HL-60/S4 treated with retinoic acid at 250 ng/mL for 4 days and 3 days (cell line): ENCODE data around the gene ZNF718.
"Not testable (repeated sequence)": the region's sequence is repeated elsewhere in the genome, so short reads cannot be mapped to it uniquely, and the experiment has no call there.

Source experiments
- in situ Hi-C: fragments of 300-500 bp; cut with MboI; formaldehyde crosslinking; loops from 2 replicates; pipeline ENCODE4 v1.7.0; 2022; ENCODE audit warnings: low sequenced_read_pairs

ZNF718 gene

DNA sequence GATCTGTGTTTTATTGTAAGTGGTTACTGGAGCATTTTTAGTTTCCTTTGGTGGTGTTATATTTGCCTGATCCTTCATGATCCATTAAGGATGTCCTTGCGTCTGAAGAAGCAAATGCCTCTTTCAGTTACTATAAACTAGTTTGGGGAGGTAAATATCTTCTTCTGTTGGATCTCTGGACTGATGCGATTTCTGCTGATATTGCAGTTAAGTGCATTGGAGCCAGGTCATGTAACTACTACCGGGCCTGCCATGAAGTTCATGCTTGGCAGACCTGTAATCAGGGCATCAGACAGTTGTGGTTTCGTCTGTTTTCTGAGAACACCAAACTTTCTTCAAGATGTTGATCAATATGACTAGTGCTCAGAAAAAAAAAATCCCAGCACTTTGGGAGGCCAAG, 22.9 kb downstream of the ZNF718 start:
- in situ Hi-C loops = no loop called here

DNA sequence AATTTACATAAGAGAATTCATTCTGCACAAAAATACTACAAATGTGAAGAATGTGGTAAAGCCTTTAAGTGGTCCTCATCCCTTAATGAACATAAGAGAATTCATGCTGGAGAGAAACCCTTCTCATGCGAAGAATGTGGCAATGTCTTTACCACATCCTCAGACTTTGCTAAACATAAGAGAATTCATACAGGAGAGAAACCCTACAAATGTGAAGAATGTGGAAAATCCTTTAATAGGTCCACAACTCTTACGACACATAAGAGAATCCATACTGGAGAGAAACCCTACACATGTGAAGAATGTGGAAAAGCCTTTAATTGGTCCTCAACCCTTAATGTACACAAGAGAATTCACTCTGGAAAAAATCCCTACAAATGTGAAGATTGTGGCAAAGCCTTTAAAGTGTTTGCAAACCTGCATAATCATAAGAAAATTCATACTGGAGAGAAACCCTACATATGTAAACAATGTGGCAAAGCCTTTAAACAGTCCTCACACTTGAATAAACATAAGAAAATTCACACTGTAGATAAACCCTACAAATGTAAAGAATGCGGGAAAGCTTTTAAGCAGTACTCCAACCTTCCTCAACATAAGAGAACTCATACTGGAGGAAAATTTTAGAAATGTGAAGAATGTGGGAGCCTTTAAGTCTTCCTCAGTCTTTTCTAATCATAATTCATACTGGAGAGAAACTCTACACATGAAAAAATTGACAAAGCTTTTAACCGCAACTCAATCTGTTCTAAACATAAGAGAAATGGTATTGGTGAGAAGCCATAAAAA, 37.4 kb downstream of the ZNF718 start:
- in situ Hi-C loops = no loop called here

DNA sequence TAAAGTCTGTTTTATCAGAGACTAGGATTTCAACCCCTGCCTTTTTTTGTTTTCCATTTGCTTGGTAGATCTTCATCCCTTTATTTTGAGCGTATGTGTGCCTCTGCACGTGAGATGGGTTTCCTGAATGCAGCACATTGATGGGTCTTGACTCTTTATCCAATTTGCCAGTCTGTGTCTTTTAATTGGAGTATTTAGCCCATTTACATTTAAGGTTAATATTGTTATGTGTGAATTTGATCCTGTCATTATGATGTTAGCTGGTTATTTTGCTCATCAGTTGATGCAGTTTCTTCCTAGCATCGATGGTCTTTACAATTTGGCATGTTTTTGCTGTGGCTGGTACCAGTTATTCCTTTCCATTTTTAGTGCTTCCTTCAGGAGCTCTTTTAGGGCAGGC, 45.3 kb downstream of the ZNF718 start:
- in situ Hi-C loops = not testable (repeated sequence)

DNA sequence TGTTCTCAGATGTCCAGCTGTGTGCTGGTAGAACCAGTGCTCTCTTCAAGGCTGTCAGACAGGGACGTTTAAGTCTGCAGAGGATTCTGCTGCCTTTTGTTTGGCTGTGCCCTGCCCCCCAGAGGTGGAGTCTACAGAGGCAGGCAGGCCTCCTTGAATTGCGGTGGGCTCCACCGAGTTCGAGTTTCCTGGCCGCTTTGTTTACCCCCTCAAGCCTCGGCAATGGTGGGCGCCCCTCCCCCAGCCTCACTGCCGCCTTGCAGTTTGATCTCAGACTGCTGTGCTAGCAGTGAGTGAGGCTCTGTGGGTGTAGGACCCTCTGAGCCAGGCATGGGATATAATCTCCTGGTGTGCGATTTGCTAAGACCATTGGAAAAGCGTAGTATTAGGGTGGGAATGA, 47.0 kb downstream of the ZNF718 start:
- in situ Hi-C loops = not testable (repeated sequence)

DNA sequence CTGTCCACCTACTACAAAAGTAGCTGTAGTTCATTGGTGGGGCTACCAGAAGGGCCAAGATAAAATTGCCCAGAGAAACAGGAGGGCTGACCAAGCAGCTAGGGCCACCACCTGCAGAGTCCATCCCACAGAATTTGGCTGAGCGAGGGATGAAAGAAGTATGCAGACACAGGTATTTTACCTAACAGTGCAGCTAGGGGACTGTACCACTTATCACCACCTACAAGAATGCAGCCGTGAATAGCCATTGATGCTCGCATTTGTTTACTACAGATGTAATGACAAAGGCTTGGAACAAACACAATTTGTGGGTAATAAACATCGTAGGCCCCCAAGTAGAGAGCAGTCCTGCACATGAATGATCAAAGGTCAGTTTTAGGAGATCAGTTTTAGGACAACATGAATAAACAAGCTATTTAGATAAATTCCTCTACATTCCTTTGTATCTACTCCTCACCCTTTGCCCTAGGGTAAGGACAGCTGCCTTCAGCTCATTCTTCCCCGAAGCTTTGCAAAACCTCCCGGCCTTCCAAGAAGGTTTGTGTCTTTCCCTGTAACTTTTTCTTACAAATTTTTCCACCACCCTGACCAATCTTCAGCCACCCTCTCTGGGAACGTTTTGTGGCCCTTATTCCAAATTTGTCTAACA, 49.5 kb downstream of the ZNF718 start:
- in situ Hi-C loops = no loop called here

DNA sequence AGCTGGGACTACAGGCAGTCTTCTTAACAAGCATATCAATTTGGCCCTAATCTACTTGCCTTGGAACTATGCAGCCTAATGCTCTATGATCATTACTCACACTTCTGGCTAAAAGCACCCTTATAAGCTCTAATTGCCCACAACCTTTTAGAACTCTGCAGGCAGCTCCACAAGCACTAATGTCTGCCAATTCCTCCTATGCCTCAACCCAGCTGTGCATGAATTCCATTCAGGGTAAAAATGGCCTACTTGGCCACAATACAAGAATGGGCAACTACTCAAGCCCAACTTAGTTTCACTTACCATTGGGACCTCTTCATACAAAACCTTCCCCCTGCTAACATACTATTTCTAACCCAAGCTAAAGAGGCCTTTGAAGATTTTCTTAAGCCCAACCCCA, 51.7 kb downstream of the ZNF718 start:
- in situ Hi-C loops = no loop called here

DNA sequence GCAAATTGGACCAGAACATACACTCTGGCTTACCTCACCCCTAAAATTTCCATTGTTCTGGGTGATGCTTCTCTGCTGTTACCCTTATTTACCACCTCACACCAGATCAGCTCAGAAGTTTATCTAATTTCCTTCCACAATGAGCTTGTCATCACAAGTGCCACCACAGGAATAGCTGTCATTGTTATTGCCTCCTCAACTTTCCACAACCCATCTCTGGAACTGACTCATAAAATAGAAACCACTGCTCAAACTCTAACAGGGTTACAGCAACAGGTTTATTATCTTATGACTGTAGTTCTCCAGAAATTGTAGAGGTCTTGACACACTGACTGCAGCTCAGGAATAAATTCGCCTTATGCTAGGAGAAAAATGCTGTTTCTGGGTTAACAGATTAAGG, 52.7 kb downstream of the ZNF718 start:
- in situ Hi-C loops = no loop called here

DNA sequence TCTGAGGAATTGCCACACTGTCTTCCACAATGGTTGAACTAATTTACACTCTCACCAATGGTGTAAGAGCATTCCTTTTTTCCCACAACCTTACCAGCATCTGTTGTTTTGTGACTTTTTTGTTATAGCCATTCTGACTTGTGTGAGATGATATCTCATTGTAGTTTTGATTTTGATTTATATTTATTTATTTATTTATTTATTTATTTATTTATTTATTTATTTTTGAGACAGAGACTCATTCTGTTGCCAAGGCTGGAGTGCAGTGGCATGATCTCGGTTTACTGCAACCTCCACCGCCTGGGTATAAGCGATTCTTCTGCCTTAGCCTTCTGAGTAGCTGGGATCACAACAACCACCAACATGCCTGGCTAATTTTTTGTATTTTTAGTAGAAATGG, 57.9 kb downstream of the ZNF718 start:
- in situ Hi-C loops = not testable (repeated sequence)

DNA sequence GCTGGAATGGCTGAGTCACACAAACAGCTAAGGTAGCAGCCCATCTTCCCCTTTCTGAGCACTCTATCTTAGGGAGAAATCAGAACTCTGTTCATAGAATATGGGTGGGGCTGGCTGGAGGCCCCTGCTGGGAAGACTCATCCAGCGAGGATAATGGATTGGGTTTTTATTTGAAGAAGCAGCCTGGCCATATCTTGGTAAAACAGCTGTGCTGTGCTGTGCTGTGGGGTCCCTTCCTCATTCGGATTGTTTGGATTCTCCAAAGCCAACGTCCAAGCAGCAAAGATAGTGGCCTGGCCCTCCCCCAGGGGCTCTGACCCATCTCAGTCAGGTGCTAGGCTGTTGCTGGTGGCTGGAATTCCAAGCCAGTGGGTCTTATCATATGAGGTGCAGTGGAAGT, 63.8 kb downstream of the ZNF718 start:
- in situ Hi-C loops = no loop called here

DNA sequence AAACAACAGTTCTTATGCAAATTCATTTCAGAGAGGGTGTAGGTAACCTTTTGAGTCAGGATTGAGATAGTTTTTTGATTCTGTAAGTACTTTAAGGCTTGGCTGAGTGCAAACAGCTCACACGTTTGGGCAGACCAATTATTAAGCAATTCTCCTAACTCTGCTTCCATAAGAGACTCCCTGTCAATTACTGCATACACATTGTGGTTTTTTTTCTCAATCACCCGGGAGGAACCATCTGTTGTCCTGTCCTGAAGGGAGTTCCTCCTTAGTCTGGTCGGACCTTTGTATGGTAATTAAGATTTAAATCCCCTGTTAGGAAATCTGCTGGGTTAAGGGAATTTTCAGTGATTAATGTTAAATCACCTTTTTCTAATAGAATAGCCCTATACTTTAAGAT, 70.9 kb downstream of the ZNF718 start:
- in situ Hi-C loops = not testable (repeated sequence)

DNA sequence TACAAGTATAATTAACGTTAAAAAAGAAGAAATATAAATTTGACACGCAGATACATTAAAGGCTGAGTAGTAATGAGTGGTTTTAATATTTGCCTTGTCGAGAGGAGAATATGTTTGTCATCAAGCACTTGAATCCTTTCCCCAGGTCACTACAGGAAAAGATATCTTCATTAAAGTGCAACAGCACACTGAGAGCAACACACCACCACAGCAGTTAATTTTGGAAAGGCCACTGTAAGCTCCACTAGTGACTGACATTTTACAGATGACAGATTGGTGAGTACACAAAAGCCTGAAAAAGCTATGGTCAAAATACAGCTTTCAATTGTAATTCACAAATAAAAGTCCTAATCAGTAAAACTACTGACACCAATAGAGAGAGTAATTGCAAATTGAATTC, 76.6 kb downstream of the ZNF718 start:
- in situ Hi-C loops = no loop called here

DNA sequence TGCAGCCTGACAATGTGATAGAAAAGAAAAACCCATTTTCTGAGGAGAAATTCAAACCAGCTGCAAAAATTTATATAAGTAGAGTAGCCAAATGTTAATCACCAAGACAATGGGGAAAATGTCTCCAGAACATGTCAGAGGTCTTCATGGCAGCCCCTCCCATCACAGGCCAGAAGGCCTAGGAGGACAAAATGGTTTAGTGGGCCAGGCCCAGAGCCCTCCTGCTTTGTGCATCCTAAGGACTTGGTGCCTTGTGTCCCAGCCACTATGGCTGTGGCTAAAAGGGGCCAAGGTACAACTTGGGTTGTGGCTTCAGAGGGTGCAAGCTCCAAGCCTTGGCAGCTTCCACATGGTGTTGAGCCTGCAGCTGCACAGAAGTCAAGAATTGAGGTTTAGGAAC, 78.5 kb downstream of the ZNF718 start:
- in situ Hi-C loops = not testable (repeated sequence)

DNA sequence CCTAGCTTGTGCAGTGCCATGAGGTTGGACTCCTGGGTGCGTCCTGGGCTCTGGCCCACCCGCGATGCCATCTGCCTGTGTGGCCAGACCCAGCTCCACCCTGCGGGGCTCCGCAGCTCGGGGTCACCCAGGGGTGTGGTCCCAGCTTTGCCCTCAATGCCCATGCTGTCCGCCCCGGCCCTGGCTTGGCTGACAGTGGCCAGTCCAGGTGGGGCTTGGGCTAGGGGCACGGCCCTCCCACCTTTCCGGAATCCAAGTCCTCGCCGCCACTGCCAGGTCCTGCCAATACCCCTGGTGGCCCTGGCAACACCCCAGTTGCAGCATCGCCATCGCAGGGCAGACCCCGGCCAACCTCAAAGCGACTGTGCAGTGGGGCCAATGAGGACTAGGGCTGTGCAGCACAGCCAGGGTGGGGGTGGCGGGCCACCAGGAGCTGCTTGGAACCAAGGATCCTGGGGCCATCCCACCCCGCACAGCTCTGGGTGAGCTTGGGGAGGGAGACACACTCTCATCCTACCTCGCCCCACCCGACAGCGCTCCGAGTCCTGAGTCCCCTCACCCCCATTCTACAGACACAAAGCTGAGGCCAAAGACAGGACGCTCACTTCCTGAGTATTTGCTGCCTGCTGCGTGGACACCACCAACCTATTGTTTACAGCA, 80.9 kb downstream of the ZNF718 start:
- in situ Hi-C loops = no loop called here

DNA sequence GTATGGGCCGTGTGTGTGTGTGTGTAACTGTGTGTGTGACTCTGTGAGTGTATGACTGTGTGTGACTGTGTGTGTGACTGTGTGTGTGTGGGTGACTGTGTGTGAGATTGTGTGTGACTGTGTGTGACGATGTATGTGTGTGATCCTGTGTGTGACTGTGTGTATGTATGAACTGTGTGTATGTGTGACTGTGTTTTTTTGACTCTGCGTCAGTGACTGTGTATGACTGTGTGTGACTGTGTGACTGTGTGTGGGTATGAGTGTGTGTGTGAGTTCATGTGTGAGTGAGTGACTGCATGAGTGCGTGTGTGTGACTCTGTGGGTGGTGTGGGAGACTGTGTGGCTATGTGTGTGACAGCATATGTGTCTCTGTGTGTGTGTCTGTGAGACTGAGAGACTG, 81.8 kb downstream of the ZNF718 start:
- in situ Hi-C loops = no loop called here

DNA sequence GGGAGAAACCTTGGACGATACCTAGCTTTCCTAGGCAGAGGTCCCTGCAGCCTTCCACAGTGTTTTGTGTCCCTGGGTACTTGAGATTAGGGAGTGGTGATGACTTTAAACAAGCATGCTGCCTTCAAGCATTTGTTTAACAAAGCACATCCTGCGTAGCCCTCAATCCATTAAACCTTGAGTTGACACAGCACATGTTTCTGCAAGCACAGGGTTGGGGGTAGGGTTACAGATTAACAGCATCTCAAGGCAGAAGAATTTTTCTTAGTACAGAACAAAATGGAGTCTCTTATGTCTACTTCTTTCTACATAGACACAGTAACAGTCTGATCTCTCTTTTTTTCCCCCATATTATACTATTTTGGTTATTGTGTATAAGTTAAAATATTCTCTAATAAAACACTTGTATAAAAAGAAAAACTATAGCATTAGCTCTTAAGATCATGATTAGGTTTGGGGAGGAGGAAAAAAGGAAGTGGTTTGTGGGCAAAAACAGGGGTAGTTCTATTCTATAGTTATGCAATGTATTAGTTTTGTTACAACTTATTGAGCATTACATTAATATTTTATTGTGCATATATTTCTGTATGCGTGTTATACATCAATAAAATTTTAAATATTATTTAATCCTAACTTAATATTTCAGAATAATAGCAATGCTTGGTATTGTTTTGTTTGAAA, 84.3 kb downstream of the ZNF718 start:
- in situ Hi-C loops = not testable (repeated sequence)

DNA sequence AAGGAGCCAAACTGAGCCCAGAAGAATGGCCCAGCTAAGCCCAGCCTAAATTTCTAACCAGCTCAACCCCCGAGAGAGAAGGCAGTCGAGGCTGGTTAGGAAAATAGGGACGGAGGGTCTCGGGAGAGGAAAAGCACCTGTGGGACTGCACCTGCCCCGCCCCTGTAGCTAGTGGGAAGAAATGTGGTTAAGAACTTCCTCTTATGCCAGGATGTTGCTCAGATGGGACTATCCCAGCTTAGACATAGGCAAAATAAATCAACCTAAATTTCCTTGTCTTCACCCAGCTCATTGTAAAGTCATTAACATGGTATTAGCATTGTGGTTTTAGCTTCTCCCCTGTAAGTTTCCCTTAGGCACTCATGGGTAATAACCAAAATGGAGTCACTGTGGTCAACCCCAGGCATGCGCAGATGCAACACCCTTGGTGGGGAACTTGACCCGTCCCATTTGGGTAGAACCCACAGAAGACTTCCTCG, 86.8 kb downstream of the ZNF718 start:
- in situ Hi-C loops = no loop called here

DNA sequence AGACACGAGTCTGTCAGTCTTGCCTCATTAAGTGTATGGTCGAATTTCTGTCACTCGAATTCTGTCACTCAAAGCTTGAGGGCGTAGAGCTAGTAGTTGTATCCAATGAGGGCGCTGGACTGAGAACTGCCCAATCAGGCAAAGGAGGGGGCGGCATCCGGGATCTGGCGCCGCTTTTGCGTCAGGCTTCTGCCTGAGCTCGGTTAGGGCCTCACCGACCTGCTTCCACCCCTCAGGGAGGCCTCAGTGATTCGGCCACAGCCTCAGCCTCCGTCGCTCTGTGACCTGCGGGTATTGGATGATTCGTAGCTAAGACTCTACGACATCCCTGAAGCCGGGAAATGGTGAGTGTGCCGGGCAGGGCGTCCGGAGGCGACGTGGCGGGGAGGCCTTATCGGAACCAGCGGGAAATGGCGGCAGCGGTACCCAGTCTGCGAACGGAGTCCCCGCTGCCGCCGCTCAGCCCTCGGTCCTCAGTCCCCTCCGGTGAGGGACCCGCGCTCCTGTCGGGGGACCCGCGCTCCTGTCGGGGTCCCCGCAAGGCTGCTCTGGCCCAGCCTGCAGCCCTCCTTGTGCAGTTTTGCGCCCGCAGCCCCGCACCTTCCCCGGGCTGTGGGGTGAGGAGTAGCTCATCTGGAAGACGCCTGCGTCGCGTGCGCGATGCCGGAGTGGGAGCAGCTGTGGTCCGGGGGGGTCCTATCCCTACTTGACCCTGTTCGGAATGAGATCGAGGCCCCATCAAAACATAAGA, 88.3 kb downstream of the ZNF718 start:
- in situ Hi-C loops = no loop called here

DNA sequence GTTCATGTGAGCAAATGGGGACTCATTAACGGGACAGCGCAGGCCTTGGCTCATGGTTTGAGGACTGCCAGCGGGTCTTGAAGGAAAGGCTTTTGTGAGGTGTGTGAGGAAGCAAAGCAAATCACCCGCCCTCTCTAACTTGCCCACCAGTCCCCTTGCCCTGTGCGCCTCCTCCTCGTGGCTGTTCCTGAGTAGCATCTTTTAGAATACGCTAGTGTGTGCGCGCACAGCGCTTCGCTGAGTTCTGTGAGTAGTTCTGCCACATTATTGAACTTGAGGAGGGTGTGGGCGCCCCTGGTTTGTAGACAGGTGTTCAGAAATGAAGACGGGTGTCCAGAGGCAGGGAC, 88.9 kb downstream of the ZNF718 start:
- in situ Hi-C loops = not testable (repeated sequence)
